EL (cell line): ENCODE measurements around the gene FIGNL2.
"Not testable (repeated sequence)": the region's sequence is repeated elsewhere in the genome, so short reads cannot be mapped to it uniquely, and the experiment has no call there.

Experiments
- DNase-seq: peaks from one replicate; pipeline ENCODE4 v3.0.0-alpha.2; 2016

The FIGNL2 gene

DNA sequence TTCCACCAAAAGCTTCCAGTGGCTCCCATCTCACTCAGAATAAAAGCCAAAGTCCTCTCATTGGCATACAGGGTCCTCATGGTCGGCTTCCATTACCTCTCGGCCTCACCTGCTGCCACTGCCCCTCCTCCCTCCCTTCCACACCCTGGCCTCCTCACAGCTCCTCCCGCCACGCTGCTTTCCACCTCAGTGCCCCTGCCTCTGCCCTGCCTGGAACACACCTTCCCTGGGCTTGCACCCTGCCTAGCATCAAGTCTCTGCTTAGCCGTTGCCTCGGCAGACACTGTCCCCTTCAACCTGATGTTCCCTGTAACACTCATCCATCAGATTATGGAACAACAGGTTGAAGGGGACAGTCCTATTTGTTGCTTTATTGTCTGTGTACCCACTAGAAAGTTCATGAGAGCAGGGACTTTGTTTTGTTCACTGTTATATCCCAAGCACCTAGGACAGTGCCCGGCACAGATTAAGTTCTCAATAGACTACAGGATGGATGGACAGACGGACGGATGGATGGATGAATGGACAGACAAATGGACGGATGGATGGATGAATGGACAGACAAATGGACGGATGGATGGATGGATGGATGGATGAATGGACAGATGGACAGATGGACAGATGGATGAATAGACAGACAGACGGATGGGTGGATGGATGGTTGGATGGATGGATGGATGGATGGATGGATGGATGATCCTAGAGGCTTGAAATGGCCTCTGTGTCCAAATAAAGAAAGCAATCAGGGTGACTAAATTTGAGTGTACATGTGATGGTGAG, 14.9 kb downstream of the FIGNL2 start:
- no peak for DNase-seq

DNA sequence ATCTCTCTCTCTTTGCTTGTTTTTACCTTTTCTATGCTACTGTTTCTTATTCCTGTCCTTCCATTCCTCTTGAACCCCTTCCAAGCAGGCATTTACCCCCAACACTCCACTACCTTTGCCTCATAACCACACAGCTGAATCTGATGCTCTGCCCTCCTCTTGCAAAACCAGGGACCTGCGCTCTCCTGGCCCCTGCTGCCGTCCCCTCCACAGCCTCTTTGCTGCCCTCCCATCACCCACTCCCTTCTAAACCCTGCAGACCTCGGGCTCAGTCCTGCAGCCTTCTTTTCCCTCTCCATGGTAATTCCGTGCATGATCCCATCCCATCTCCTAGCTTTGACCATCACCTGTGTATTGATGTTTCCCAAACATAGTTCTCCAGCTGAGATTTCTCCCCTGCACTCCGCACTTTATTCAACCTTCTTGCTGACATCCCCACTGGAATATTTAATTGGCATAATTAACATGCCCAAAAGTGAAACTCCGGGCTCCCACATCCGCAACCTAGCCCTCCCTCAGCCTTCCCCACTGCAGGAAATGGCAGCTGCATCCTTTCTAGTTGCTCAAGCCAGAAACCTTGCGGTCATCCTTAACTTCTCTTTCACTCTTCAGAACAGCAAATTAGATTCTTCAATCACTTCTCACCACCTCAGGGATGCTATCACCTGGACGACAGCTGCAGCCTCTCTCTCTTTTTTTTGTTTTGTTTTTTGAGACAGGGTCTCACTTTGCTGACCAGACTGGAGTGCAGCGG, 16.0 kb downstream of the FIGNL2 start:
- no peak for DNase-seq

DNA sequence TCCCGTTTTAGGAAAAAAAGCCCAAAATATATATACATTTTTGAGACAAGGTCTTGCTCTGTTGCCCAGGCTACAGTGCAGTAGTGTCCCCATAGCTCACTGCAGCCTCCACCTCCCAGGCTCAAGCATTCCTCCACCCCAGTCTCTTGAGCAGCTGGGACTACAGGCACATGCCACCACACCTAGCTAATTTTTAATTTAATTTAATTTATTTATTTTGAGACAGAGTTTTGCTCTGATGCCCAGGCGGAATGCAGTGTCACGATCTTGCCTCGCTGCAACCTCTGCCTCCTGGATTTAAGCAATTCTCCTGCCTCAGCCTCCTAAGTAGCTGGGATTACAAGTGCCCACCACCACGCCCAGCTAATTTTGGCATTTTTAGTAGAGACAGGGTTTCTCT, 16.7 kb downstream of the FIGNL2 start:
- not testable (repeated sequence) for DNase-seq

DNA sequence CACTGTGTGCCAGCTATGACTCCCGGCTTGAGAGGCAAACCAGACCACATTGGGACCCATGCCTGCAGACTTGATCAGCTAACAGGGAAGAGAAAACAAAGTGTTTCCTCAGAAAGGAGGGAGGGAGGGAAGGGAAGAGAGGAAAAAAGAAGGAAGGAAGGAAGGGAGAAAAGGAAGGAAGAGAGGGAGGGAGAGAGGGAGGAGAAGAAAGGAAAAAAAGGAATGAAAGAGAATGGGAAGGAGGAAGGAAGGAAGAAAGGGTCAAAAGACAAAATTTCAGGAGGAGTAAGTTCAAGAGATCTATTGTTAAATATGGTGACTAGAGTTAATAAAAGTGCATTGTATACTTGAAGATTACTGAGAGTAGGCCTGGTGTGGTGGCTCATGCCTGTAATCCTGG, 18.9 kb downstream of the FIGNL2 start:
- DNase-seq: no peak

DNA sequence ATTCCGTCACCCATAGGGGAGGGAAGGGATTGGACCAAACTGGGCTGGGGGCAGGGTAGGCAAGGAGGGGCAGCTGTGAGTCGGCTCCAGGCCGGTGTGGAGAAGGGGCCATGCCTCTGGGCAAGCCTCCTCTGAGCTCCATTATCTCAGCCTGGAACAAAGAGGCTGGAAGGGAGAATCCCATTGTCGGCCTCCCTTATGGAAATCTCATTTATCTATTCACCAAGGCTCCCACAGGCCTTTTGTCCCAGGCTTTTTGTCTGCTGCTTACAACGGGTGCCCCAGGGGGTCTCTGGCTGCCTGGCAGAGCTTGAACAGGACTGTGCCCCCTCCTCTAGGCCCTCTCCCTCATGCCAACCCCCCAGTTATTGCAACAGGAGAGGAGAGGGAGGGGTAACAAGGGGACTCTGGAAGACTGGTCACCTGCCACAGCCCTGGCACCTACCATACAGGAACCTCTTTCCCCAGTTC, 19.5 kb downstream of the FIGNL2 start:
- DNase-seq: no peak

DNA sequence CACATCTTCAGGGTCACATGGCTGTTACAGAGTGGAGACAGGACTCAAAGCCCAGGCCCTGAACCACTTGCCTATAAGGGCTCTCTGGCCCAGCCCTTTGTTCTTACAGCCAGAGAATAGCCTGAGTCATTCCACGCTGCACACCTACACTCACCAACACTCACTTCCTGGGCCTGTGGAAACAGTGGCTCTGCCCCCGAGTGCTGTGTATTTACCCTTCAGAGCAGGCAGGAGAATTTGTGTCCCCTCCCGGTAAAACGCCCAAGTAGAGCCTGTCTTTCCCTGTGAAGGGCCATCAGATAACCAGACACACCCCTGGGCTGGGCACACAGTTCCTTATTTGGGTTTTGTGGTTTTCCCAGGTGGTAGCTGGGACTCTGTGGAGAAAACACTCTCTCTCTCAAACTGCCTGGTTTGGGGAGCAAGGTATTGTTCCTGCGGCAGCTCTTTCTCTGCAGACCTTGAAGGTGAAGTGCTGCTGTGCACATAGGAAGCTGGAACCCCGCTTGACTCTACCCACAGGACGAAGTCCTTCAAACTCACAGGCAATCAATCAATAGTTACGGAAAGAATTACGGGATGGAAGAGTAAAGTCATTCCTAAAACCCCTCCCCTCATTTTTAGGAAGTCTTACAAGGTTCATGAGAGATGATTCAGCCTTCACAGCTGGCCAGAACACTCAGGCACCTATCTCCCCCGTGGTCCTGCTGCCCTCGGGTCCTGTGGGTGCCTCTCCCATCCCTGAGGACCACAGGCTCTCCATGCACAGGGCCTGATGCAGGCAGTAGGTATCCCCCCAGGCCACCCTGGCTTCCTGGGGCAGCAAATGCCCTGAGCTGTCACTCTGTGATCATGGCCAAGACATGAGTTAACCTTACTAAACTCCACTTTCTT, 20.3 kb downstream of the FIGNL2 start:
- no peak for DNase-seq

DNA sequence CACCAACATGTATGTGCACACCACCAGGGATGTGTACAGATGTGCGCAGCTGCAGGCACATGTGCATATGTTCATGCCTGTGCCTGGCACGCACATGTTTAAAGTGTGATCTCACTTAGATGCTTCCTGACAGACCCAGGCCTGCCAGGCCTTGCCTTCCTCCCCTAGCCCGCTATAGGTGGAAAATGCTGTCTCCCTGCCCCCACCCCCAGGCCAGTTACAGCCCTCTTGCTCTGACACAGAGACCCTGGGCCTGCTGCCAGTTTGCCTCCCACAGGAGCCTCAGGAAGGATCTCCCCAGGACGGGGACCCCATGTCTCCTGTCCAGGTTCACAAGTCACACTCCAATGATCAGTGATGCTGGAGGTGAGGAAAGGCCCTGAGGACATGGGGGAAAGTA, 21.6 kb downstream of the FIGNL2 start:
- no peak for DNase-seq

DNA sequence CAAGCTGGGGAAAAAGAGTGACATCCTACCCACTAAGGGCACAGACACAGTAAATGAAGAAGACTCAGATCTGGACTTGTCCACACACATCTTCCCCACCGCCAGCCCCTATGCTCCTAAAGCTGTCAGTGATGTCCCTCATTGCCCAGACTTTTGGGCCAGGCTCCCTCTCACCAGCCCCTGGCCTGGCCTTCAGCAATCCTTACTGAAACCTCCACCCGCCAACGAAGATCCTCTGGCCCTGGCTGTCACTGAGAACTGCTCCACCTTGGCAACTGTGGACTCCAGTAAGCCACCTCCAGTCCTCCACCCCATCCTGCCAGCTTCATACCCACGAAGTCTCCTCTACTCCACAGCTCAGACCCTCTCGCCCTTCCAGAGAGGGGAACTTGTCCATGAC, 23.3 kb downstream of the FIGNL2 start:
- DNase-seq: no peak

DNA sequence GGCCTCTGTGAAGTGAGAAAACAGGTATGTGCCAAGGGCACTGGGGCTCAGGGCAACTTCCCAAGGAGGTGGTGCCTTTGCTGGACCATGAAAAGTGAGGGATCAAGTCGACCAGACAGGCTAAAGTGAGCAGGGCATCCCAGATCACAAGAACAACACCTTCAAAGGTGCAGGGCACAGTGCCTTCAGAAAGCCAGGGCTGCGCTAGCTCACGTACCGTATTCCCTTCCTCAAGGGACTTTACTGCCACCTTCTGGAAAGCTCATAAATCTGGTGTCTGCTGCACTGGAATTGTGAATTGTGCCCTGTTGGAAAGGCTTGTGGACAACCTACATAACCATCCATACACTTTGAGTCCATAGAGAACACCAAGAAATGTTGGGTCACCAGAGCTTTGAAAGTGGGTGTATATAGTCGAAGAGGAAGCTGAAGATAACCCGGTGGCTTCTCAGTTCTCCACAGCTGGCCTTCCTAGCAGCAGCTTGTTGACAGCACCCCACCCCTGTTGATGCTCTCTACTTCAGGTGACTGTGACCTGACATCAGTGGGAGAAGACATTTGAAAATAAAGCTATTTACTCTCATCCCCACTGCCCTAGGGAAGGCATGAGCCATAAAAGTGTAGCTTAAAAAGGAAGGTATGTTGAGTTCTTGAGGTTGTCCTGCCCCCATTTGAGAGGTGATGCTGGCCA, 24.5 kb downstream of the FIGNL2 start:
- peak; percentile 72 for DNase-seq

DNA sequence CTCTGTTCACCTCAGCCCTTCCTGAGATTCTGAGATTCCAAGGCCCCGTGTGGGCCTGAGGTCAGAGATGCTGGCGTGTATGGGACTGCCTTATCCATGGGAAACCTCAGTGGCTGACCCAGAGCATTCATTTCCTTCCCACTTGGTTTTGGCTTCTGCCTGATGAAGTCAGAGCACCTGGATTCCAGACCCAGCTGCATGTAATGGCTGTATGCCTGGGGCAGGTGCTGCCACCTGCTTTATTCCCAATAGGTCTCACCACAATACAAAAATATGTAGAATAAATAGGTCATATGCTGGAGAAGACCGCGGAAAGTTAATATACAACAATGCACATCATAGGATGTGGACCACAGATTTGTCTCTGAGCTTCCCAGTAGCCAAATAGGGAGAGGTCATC, 25.6 kb downstream of the FIGNL2 start:
- DNase-seq: no peak

DNA sequence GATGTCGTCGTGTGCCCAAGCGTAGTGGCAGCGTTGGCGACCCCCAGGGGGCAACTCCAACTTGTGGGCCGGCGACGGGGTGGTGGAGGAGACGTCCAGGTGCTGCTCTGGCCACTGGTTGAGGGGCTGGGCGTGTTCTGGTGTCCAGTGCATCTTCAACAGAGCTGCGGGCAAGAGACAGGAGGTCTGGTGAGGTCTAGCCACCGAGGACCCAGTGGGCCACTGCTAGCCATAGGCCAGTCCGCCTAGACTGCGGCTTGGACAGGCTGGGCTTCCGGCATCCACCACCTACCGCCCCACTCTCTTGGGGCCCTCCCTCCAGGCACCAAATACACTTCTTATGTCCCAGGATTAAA, 26.3 kb downstream of the FIGNL2 start:
- DNase-seq: no peak

DNA sequence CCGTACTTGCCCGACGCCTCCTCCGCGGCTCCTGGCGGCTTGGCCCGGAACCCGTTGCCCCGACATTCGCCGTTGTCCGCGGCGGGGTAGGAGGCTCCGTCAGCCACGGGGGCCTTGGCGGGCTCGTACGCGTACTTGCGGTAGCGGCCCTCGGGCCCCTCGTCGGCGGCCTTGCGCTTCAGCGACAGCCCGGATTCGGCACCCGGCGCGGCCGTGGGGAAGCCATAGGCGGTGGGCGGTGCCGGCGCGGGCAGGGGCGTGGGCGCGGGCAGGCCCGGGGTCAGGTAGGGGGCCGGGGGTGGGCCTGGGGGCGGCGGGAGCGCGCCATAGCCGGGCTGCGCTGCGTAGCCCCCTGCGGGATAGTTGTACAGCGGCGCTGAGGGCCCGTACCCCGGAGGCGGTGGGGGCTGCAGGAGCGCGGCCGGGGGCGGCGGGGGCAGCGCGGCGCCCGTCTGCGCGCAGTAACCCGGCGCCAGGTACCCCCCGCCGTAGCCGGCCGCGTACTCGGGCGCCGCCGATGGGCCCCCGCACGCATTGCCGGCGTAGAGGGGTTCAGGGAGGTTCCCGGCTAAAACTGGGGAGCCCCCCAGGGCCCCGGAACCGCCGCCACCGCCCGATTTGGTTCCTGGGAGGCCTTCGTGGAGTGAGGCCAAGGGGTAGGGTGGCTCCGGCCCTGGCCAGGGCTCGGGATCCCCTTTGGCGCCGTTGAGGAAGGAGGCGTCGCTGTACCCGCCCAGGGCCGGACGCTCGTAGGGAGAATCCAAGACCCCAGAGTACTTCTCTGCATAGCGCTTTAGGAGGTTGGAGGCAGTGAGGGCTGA, 26.9 kb downstream of the FIGNL2 start:
- no peak for DNase-seq

DNA sequence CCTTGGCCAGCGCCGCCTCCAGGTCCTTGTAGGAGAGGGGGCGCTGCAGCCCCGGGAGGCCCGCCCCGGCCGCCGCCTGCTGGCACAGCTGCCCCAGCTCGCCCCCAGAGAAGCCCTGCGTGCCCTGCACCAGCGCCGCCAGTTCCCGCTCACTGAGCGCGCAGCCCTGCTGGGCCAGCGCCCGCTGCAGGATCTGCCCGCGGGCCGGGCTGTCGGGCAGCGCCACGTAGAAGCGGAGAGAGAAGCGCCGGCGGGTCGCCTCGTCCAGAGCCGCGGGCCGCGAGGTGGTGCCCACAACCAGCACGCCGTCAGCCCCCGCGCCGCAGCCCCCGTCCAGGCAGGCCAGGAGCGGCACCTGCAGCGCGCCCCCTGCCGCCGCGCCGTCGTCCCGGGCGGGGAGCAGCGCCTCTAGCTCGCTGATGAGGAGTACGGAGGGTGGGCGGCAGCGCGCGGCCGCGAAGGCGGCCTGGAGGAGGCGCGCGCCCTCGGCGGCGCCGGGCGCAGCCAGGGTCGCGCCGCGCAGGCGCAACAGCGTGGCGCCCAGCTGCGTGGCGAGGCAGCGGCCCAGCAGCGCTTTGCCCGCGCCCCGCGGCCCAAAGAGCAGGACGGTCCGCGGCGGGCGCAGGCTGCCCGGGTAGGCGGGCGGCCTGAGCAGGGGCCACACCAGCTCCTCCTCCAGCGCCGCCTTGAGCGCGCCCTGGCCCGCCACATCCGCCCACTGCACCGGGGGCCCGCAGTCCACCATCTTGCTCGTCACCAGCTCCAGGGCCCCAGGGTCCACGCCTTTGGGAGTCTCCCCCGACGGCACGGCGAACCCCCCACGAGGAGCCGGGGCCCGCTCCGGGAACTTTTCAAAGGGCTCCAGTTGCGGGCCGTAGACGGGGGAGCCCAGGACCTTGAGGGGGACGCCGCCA, 27.7 kb downstream of the FIGNL2 start:
- no peak for DNase-seq

DNA sequence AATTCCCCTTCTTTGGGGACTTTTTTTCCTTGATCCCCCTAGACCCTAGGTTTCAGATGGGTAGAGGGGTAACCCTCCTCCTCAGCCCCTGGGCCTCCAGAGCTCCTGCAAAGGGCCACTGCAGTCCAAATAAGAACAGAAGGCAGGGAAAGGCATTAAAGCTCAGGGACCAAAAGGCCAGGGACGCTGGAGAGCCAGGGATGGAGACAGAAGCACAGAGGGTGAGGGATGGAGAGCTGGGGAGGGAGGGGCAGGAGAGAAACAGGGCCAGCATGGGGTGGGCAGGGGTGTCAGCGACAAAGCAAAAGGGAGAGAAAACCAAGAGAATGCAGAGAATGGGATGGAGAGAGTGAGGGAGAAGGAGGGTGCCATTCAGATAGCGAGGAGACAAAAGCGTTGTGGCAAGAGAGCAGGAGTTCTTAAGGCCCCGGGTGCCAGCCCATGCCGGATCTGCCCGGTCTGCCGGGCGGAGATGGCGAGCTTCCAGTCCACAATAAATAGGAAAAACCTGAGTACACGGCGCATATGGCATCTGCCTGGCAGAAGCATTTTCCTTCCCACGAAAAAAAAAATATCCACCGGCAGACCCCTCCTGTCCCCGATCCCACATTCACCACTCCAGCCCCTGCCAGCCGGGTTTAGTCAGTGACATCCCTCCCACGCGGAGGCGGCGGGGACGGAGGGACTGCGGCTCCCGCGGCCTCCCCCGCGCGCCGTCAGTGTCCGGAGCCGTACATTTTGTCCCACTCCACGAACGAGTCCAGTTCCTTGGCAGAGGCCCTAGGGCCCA, 28.6 kb downstream of the FIGNL2 start:
- DNase-seq: no peak

DNA sequence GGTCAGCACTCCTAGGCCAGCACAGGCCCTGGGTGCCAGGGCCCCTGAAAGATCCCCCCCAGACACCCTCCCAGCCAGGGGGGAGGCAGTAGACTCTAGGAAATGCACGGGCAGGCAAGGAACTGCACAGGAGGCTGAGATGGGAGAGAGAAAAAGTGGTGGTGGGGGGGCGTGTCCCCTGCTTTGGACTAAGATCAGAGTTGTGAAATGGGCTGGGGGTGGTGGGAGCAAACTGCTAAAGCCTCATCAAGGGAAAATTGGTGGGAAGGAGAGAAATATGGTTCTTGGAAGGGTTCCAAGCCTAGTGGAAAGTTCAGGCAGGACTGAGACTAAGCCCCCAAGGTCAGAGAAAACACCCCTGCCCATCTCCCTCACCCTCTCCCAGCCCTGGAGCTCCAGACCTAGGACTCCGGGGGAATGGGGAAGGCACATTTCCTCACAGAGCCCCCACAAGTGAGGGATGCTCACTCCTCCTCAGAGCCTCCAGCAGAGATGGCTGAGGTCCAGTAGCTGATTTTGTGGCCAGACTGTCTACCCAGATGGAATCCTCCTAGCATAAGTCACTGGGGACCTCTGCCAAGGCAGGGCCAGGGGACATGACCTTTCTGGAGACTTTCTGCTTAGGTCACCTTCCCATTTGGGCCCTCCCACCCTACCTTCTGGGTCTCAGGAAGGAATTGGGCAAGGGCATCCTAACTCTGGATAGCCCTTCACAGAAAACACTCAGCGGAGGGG, 29.8 kb downstream of the FIGNL2 start:
- peak; percentile 84 for DNase-seq

DNA sequence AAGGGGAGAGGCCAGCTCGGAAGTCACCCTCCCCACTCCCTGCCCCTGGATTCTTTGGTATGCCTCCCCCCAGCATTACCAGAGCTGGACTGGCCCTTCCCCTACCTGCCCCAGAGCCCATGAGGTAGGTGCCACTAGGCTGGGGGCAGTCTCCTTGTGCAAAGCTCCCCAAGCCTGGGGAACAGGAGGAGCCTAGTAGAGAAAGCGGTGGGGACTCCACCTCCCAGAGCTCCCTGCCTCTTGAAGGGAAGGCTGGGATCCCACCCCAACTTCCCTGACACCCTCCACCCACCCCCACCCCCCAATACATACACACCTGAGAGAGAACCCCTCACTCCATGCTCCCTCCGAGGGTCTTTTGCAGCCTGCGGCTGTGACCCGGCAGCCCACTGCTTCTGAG, 30.4 kb downstream of the FIGNL2 start:
- no peak for DNase-seq

DNA sequence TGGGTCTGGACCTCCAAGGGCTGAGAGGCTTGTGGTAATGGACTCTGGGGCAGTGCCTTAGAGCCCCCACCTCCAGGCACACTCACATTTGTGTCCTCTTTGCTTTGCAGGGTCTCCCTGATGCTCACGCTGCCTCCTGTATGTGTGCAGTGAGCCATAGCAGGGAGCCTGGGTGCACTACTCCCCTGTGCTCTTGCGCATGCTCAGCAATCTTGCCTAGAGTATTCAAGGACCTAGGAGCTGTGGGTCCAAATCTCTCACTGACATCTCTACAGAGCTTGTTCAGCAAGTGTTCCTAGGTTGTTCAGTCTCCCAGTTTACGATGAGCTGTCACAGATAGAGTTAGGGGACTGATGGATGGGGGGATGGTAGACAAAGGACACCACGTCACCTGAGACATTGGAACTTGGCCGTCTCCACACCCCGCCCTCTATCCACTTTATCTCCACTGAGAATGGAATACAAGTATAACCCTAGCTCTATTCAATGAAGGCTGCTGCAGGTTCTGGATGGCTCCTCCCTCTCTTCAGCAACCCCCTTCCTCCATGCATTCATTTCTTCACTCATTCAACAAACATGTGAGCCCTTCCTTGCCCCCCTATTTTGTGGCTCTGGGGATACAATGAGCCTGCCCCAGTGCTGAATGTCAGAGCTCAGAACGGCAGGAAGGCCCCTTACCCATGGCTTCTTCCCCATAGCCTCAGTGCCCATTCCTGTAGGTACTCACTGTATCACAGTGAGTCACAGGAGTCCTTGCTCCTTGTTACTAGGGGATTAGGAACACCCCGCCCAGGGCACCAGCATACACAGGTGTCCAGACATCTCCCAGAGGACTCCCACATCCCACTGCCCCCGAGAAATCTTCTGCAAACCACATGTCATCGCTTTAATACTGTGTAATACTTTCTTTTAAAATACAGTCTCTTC, 31.2 kb downstream of the FIGNL2 start:
- DNase-seq: no peak

DNA sequence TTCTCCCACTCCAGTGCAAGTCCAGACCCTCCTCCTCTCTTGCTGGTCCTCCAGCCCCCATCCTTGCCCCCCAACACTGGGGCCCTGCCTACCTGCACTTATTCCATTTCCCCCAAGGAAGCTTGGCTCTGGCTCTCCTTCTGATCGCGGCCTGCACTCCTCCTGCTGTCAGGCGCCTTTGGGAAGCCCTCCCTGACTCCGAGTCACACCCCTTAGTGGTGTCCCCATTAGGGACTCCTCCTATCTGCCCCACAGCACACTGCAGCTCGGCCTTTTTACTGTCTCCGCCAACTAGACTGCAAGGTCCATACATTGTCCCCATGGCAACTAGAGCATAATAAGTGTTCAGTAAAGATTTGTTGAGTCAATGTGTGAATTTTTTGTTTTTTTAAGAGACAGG, 32.9 kb downstream of the FIGNL2 start:
- DNase-seq: no peak
